Cortex of kidney (tissue), 1 donor: Measurements from ENCODE around the gene KRT36.

Experiments
- DNase-seq: peaks from one replicate; lab custom pipeline; 2025; lab: John Stamatoyannopoulos, UW

The KRT36 gene

GRCh38 chr17:41489531-41489930 is at the start of gene KRT36:
Gene KRT36, minus strand, starts transcription at chr17:41489910. Its CDS starts 46 bp downstream, at chr17:41489864.
- no peak for DNase-seq

- DNase-seq: no peak
These were observed 49.4 kb upstream of the KRT36 start for GRCh38 chr17:41539071-41539492.

GRCh38 chr17:41538565-41538991 is 48.9 kb upstream of the KRT36 start:
- DNase-seq: no peak

DNA sequence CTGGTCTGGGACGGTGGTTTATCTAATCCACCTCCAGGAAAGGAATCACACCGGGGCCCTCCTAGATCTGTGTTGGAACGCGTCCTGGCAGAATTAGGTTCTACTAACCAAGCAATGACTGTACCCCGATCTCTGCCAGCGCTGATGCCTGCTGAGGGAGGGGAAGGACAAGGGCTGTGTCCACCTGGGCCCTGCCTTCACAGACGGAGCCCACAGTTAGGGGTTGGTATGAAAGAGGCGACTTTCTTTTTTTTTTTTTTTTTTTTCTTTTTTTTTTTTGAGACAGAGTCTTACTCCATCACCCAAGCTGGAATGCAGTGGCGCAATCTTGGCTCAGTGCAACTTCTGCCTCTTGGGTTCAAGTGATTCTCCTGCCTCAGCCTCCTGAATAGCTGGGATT is 48.3 kb upstream of the KRT36 start:
- no peak for DNase-seq

GRCh38 chr17:41537614-41537954 is 47.9 kb upstream of the KRT36 start:
- DNase-seq: no peak

GRCh38 chr17:41536741-41537613 is 47.3 kb upstream of the KRT36 start:
- no peak for DNase-seq

DNA sequence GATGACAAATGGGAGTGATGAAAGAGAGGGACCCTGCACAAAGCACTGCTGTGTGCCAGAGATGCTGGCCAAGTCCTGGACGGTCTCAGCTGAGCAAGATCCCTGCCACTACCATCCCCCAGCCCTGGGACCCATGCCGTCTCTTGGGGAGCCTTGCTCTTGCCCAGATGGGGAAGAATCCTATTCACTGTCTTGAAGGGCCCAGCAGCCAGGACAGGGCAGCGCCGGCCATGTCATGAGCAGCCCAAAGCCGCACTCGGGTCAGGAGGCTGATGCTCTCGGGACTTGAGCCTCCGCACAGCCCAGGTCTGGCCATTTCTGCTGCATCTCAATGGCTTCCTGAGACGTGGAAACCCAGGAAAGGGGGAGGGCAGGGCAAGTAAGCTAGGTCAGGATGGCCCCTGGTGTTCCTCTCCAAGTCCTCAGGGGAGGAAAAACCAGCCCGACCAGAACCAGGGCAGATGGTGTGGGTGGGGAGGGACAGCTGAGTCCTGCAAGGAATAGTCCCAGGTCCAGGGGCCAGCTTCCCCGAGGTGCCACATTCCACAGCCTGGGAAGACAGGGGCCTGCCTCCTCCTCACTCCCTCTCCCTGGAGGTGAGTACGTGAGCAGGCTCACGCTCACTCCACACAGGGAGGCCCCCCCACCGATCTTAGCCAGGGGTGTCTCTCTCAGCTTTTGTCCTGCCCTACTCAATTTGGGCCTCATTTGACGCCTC is 46.2 kb upstream of the KRT36 start:
- DNase-seq: no peak

- no peak for DNase-seq
These were observed 45.3 kb upstream of the KRT36 start for GRCh38 chr17:41534899-41535546.

- no peak for DNase-seq
These were observed 43.9 kb upstream of the KRT36 start for GRCh38 chr17:41533613-41534012.

DNA sequence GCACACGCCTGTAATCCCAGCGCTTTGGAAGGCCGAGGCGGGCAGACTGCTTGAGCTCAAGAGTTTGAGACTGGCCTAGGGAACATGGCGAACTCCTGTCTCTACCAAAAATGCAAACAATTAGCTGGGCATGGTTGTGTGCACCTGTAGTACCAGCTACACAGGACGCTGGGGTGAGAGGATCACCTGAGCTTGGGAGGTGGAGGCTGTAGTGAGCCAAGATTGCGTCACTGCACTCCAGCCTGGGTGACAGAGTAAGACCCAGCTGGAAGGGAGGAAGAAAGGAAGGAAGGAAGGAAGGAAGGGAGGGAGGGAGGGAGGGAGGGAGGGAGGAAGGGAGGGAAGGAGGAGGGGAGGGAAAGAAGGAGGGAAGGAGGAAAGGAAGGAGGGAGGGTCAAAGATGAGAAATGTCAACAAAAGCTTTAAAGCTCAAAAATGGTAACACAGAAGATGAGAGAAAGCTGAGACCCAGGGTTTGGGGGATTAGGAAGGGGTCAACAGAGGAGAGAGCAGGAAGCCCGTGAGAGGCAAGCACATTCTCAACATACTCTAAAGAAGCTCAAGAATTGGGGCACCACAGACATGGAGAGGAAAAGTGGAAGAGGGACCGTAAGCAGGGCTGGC is 43.3 kb upstream of the KRT36 start:
- DNase-seq: no peak

DNA sequence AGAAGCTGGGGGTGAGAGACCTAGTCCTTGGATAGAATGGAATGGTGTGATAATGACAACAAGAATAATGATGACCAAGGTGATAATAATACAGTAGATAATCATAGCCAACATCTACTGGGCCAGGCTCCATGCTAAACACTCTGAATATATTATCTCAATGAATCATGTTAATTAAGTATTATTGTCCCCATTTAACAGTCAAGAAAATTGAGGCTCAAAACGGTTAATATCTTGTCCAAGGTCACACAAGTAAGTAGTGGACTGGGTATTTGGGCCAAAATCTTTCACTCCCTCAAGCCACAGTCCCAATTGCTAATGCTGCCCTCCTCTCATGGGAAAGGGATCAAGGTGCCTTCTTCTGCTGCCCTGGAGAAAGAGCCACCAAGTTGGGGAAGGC is 42.3 kb upstream of the KRT36 start:
- DNase-seq: no peak

GRCh38 chr17:41530062-41531048 is 40.6 kb upstream of the KRT36 start:
- no peak for DNase-seq

- no peak for DNase-seq
These were observed 39.8 kb upstream of the KRT36 start for GRCh38 chr17:41529491-41529915.

DNA sequence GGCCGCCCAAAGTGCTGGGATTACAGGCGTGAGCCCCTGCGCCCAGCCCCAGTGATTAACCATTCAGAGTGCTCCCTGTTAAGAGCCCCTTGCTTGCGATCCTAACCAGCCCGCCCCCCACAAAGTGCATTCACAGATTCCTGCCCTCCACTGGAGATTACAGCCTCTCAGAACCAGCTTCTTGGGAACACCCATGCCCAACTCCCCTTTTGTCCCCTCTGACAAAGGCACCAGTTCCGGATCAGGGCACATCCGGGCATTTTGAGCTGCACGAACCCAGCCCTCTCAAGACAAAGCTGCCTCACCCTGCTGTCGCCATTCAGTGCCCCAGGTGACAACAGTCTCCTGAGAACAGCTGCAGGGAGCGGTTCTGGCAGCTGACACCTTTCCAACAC is 39.2 kb upstream of the KRT36 start:
- DNase-seq: no peak

DNA sequence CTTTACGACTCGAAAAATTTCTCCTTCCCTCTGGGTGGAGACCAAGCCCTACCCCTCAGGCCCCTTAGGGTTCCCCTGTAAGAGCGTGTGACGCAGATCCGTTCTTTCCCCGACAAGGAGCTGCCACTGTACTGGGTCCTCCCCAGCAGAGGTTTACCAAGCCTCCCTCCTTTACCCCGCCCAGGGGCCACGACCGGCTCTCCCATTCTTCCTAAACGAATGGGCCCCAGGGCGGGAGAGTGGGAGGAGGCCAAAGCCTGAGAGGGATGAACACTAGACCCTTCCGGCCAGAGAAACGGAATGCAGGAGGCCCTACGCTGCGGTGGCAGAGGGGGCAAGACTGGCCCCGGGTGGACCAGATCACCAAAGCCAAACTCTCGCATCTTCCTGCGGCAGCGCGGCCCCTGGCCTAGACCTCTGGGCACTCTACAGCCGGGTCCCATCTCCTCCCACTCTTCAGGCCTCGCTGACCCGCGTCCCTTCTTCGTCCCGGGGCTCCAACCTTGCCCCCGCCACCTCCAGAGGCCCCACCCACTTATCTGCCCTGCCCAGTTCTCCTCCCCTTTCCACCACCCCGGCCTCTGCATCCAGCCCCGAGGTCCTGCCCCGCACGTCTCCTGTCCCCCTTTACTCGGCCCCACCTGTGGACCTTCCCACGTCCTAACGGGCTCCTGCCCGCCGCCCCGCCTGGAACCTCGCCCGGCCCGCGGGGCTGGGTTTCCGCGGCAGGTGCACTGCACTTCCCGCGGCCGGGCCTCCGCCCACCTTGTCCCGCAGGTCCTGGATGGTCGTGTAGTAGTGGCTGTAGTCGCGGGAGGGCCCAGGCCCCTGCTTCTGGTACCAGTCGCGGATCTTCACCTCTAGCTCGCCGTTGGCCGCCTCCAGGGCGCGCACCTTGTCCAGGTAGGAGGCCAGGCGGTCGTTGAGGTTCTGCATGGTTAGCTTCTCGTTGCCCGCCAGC is 37.6 kb upstream of the KRT36 start:
- no peak for DNase-seq

DNA sequence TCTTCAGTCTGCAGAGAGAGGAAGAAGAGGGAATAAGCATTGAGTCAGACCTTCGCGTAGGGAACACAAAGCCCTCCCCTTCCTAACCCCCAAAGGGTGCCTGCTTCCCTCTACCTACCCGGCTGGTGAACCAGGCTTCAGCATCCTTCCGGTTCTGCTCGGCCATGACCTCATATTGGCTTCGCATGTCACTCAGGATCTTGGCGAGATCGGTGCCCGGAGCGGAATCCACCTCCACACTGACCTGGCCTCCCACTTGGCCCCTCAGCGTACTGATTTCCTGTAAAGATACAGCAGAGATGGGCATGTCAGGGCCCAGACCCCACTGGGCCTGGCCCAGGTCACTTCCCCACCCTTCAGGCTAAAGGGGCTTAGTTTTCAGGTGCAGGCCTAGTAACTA is 34.6 kb upstream of the KRT36 start:
- DNase-seq: no peak

- DNase-seq: no peak
These were observed 34.1 kb upstream of the KRT36 start for GRCh38 chr17:41523787-41524186.

DNA sequence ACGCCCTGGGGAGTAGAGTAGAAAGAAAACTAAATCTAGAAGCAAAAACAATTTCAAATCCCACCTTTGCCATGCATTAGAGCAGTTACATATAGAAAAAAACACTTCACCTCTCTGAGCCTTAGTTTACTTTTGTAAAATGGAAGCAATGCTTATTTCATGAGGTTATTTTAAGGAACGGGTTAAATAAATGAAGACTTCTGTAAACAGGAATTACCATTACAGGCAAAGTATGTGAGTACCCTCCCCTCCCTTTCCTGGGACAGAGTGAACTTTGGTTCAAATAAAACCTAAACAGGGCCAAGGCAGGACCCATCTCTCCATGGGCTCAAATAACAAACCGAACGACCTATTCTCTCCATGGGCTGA is 33.5 kb upstream of the KRT36 start:
- no peak for DNase-seq

GRCh38 chr17:41522301-41523224 is 32.9 kb upstream of the KRT36 start:
- no peak for DNase-seq
